ENCODE data around the gene NAA35. TPM values are rescaled to one million over a fixed set of nuclear protein-coding genes. Genes with fewer than 3 reads are reported as not detected.
A peak's percentile ranks its signal among the peaks of the same experiment; 100 is the strongest.

Gene NAA35
- total and polyA plus RNA-seq, 2 experiments from 2014 or later, result 29.2 to 31.6 TPM

- Mint-ChIP-seq H3K36me3 (ENCODE audit: low read depth) (peaks cover 3% of the 10 kb centered on the region; the same call in 1 of the 3 replicates), H3K4me1 (no peaks in the 10 kb centered on the region), H3K27me3 (ENCODE audit: insufficient read depth, low read depth, poor library complexity) (no peaks in the 10 kb centered on the region), H3K4me3 (no peak overlapping the region), H3K27ac (no peak overlapping the region), H3K9me3 (no peaks in the 10 kb centered on the region)
- DNase-seq (ENCODE audit: low spot score) (no peak), ATAC-seq (peak; percentile 61)
- H4K20me1 ChIP-seq (replicated peaks; ENCODE audit: insufficient read depth), result peaks cover 4% of the 10 kb centered on the region; the same call in 1 of the 2 replicates
- H3K4me1 ChIP-seq (ENCODE audit: insufficient read depth), result no peaks in the 10 kb centered on the region
- no peak for TF ChIP-seq STAT1 (IDR thresholded peaks at IDR 0.05; ENCODE audit: unreplicated experiment)
- TF ChIP-seq CREB1 (CRISPR knock-in tag; IDR thresholded peaks at IDR 0.05; ENCODE audit: low read depth), result no peak
- TF ChIP-seq POLR2AphosphoS5 (IDR thresholded peaks at IDR 0.05; ENCODE audit: low read depth), result no peak
- no peak for TF ChIP-seq ZNF462 (CRISPR knock-in tag; IDR thresholded peaks at IDR 0.05)
- no peaks in the 10 kb centered on the region for H3K36me3 ChIP-seq (ENCODE audit: insufficient read depth)
- 0 out of 2 replicates have a peak overlapping the region, but pooled peaks have one; percentile 26 for H3K27ac ChIP-seq (ENCODE audit: low read depth)
- no peak overlapping the region for H2AFZ ChIP-seq
- no peak overlapping the region for H3K4me2 ChIP-seq
- no peaks in the 10 kb centered on the region for H3K9me2 ChIP-seq (ENCODE audit: insufficient read depth)
- H3K4me3 ChIP-seq, result no peak overlapping the region
- H3K79me2 ChIP-seq (replicated peaks; ENCODE audit: insufficient read depth), result peaks cover 4% of the 10 kb centered on the region
- no peaks in the 10 kb centered on the region for H3F3A ChIP-seq (replicated peaks; ENCODE audit: low read depth)
- no peaks in the 10 kb centered on the region for H3K27me3 ChIP-seq (ENCODE audit: insufficient read depth)
These were observed 111.9 kb downstream of the NAA35 start for GRCh38 chr9:86052556-86053468.

- Mint-ChIP-seq H3K36me3 (ENCODE audit: low read depth) (peaks cover 9% of the 10 kb centered on the region; the same call in 2 of the 3 replicates), H3K27me3 (ENCODE audit: insufficient read depth, low read depth, poor library complexity) (no peaks in the 10 kb centered on the region), H3K4me3 (no peak overlapping the region), H3K9me3 (no peaks in the 10 kb centered on the region; the same call in 2 of the 3 replicates), H3K27ac (no peak overlapping the region), H3K4me1 (no peaks in the 10 kb centered on the region)
- Histone ChIP-seq H3K27ac (ENCODE audit: low read depth) (no peak overlapping the region), H3K4me3 (no peak overlapping the region), H3K4me2 (no peak overlapping the region), H2AFZ (no peak overlapping the region), H3F3A (replicated peaks; ENCODE audit: low read depth) (no peaks in the 10 kb centered on the region), H3K27me3 (ENCODE audit: insufficient read depth) (no peaks in the 10 kb centered on the region), H3K79me2 (replicated peaks; ENCODE audit: insufficient read depth) (peaks cover 5% of the 10 kb centered on the region), H3K36me3 (ENCODE audit: insufficient read depth) (no peaks in the 10 kb centered on the region), H4K20me1 (replicated peaks; ENCODE audit: insufficient read depth) (peaks cover 7% of the 10 kb centered on the region; the same call in 1 of the 2 replicates), H3K4me1 (ENCODE audit: insufficient read depth) (no peaks in the 10 kb centered on the region), H3K9me2 (ENCODE audit: insufficient read depth) (no peaks in the 10 kb centered on the region)
- no peak for DNase-seq (ENCODE audit: low spot score)
- ATAC-seq, result no peak
- TF ChIP-seq CTCF (conservative IDR thresholded peaks at IDR 0.05; ENCODE audit: low read depth in 2 of 2) (no peak), ETS1 (IDR thresholded peaks at IDR 0.05) (no peak), POLR2AphosphoS5 (IDR thresholded peaks at IDR 0.05; ENCODE audit: low read depth) (no peak)
These were observed 113.7 kb downstream of the NAA35 start for GRCh38 chr9:86054695-86055094.

Measured in GM23338 (cell line).